ENCODE data around the gene ATE1.
"Not testable (repeated sequence)": the region's sequence is repeated elsewhere in the genome, so short reads cannot be mapped to it uniquely, and the experiment has no call there.

ATE1 gene

DNA sequence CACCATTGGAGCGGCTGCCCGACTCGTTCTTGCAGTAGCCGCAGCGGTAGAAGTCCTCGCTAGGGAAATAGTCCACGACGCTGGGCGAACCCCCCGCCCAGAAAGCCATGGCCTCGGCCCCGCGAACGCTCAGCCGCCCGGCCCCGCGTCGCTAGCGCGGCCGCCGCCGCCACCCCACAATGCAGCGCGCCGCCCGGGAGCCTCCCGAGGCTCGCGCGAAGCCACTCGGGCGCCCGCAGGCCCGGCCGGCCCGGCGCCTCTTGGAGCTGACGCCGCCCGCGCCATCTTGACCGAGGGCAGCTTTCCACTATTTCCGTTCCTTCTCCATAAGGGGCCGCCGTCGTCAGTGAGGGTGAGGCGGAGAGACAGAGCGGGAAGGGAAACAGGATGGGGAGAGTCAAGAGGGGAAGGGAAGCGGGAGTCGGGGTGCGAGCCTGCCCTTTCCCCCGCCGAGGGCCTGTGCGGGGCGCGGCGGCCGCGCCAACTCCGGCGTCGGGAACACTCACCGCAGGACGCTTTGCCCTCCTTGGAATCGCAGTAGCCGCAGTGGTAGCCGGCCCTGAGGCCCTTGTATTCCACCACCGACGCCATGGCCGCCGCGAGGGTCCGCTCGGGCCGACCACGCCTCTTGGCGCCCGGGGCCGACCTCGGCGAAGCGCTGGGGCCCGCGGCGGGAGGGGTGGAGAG, at the start of gene ATE1:
Gene ATE1, minus strand, starts transcription at position 191 of the 687 bp plus-strand sequence. Its CDS starts 82 bp downstream, at position 109.
- Histone ChIP-seq H3K9me3 (no peaks in the 10 kb centered on the region), H3K27ac (peak within 1 kb of the TSS; percentile 90), H3K4me3 (ENCODE audit: low read depth in 1 of 2, low read length in 1 of 2) (peak within 1 kb of the TSS; percentile 98), H3K4me1 (ENCODE audit: control insufficient read depth in 1 of 2, insufficient read depth in 1 of 2, low read depth in 1 of 2, low read length in 1 of 2) (peaks cover 27 to 28% of the 10 kb centered on the region in 2 experiments), H3K36me3 (peaks cover 2% of the 10 kb centered on the region), H3K27me3 (no peaks in the 10 kb centered on the region)
- TF ChIP-seq, protein P1, sequence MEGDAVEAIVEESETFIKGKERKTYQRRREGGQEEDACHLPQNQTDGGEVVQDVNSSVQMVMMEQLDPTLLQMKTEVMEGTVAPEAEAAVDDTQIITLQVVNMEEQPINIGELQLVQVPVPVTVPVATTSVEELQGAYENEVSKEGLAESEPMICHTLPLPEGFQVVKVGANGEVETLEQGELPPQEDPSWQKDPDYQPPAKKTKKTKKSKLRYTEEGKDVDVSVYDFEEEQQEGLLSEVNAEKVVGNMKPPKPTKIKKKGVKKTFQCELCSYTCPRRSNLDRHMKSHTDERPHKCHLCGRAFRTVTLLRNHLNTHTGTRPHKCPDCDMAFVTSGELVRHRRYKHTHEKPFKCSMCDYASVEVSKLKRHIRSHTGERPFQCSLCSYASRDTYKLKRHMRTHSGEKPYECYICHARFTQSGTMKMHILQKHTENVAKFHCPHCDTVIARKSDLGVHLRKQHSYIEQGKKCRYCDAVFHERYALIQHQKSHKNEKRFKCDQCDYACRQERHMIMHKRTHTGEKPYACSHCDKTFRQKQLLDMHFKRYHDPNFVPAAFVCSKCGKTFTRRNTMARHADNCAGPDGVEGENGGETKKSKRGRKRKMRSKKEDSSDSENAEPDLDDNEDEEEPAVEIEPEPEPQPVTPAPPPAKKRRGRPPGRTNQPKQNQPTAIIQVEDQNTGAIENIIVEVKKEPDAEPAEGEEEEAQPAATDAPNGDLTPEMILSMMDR (IDR thresholded peaks at IDR 0.05), result peak; percentile 24

DNA sequence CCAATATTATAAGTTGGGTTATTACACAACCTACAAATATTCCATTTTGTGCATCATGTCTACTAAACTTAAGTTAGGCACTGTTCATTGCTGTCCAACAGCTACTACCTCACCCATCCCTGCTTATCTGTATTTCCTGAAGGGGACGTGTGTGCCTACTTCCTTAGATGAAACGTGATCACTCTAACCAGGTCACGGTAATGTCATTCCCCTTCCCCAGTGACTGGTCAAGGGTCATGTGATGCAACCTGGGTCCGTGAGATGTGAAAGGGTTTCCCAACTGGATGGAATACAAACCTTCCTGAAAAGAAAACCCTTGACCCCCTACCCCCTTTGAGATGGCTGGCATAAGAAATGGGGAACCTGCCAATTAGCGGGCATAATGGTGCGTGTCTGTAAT, 48.8 kb upstream of the ATE1 start:
- peaks cover 2% of the 10 kb centered on the region for H3K36me3 ChIP-seq

DNA sequence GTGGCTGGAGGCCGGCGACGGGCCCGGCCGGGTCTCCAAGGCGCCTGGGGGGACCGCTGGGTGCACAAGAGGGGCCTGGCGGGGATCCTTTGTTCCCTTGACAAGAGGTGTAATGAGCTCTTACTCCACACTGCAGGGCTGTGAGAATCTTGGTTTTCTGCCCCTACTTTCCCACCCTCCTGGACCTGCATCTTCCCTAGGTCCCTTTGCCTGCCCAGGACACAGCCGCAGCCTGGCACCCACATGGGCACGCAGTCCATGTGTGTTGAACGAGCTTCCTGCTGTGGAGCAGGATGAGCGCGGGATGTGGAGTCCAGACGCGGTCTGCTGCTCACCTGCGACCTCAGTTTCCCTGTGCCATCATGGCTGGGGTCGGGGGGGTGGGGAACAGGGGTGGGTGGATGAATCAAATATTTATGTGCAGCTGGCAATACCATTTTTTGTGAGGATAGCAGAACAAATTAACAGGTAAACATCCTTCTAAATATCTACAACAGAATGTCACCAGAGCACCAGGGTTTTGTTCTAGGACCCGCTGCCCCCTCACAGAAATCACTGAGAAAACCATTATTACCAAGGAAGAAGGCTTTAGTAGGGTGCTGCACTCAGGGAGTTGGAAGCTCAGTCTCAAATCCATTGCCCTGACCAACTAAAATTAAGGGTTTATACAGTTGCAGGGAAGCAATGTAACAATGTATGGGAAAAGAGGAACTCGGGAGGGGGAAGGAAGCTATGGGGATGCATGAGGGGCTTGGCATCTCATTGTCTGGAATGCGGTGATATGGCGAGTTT, 47.7 kb upstream of the ATE1 start:
- no peaks in the 10 kb centered on the region for H3K27me3 ChIP-seq
- peak overlapping the region; percentile 85 for H3K27ac ChIP-seq
- H3K4me3 ChIP-seq (ENCODE audit: low read depth in 1 of 2, low read length in 1 of 2), result peak overlapping the region; percentile 73 to 79
- peaks cover 6% of the 10 kb centered on the region for H3K36me3 ChIP-seq
- TF ChIP-seq, protein P1 (IDR thresholded peaks at IDR 0.05), result peak; percentile 18
- no peaks in the 10 kb centered on the region for H3K9me3 ChIP-seq
- H3K4me1 ChIP-seq (ENCODE audit: control insufficient read depth in 1 of 2, insufficient read depth in 1 of 2, low read depth in 1 of 2, low read length in 1 of 2), result peaks cover 16 to 20% of the 10 kb centered on the region in 2 experiments

More for the DNA sequence above, 48.8 kb upstream of the ATE1 start:
- Histone ChIP-seq H3K27me3 (peaks cover under 1% of the 10 kb centered on the region), H3K27ac (no peak overlapping the region), H3K4me3 (ENCODE audit: low read depth in 1 of 2, low read length in 1 of 2) (no peak overlapping the region), H3K4me1 (ENCODE audit: control insufficient read depth in 1 of 2, insufficient read depth in 1 of 2, low read depth in 1 of 2, low read length in 1 of 2) (peaks cover 16 to 20% of the 10 kb centered on the region in 2 experiments), H3K9me3 (no peaks in the 10 kb centered on the region)
- TF ChIP-seq, protein P1 (IDR thresholded peaks at IDR 0.05), result no peak

DNA sequence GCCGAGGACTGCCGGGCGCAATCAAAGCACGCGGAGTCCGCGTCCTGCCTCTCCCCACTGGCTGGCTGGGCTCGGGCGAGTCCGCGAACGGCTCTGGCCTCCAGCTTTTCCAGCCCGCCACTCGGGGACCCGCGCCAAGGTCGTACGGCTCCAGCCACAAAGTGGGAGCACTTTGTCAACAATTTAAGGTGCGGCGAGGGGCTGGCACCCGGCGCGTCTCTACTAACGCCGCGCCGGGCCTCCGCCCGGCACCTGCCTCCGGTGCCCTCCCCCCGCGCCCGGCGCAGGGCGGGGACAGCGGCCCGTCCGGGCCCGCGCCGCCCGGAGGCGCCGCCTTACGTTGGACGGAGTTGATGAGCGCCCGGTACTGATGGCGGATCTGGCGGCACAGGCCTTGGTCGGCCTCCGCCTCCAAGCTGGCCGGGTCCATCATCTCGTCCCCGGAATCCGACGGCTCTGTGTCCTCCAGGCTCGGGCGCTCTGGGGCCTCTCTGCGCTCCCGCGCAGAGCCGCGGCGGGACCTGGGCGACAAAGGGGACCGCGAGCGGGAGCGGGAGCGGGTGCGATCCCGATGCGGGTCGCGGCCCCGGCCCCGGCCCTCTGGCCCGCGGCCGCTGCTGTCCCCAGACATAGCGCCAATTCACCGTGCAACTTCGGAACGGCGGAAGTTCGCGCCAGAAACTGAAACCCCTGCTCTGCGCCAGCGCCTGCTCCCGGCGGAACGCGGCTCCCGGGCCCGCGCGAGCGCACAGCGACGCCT, 46.9 kb upstream of the ATE1 start, which contains the start of gene NSMCE4A:
Gene NSMCE4A, minus strand, starts transcription at position 683 of the 760 bp plus-strand sequence. Its CDS starts 52 bp downstream, at position 631.
- TF ChIP-seq, protein P1 (IDR thresholded peaks at IDR 0.05), result no peak
- Histone ChIP-seq H3K36me3 (peaks cover 12% of the 10 kb centered on the region), H3K9me3 (no peaks in the 10 kb centered on the region), H3K4me1 (ENCODE audit: control insufficient read depth in 1 of 2, insufficient read depth in 1 of 2, low read depth in 1 of 2, low read length in 1 of 2) (peaks cover 16 to 20% of the 10 kb centered on the region in 2 experiments), H3K27me3 (no peaks in the 10 kb centered on the region), H3K27ac (peak within 1 kb of the TSS; percentile 85), H3K4me3 (ENCODE audit: low read depth in 1 of 2, low read length in 1 of 2) (peak within 1 kb of the TSS; percentile 73 to 79)

DNA sequence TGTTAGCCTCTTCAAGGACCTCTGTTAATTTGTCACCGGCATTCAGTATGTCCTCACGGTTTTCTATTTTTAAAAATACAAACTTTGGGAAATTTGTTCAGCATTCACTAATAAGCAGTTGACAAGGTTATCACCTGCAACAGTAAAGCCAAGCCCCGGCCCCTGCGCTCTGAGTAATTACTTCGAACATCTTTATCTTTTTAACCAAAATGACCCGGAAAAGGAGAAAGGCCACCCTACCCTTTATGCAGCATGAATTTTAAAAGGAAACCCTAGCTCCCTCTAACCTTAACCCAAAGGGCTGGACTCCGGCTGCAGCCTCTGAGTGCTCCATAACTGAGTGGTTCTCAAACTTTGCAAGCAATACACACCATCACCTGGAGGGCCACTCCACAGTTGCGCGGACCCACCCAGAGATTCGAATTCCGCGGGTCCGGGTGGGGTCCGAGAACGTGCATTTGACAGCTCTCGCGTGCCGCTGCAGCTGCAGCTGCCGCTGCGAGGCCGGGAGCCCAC, 46.2 kb upstream of the ATE1 start:
- Histone ChIP-seq H3K9me3 (no peaks in the 10 kb centered on the region), H3K27me3 (no peaks in the 10 kb centered on the region), H3K36me3 (peaks cover 16% of the 10 kb centered on the region), H3K27ac (peak overlapping the region; percentile 85), H3K4me3 (ENCODE audit: low read depth in 1 of 2, low read length in 1 of 2) (peak overlapping the region; percentile 73 to 79), H3K4me1 (ENCODE audit: control insufficient read depth in 1 of 2, insufficient read depth in 1 of 2, low read depth in 1 of 2, low read length in 1 of 2) (peaks cover 16 to 20% of the 10 kb centered on the region in 2 experiments)
- TF ChIP-seq, protein P1 (IDR thresholded peaks at IDR 0.05), result no peak

DNA sequence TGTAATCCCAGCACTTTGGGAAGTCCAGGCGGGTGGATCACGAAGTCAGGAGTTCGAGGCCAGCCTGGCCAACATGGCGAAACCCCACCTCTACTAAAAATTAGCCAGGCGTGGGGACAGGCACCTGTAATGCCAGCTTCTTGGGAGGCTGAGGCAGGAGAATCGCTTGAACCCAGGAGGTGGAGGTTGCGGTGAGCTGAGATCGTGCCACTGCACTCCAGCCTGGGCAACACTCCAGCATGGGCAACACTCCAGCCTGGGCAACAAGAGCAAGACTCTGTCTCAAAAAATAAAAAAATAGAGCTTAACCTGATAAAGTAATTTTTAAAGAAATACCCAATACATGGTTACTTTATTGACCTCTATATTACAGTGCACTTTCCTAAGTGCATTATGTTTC, 41.3 kb upstream of the ATE1 start:
- not testable (repeated sequence) for H3K9me3 ChIP-seq; H3K4me1 ChIP-seq (ENCODE audit: control insufficient read depth in 1 of 2, insufficient read depth in 1 of 2, low read depth in 1 of 2, low read length in 1 of 2); H3K27me3 ChIP-seq; H3K27ac ChIP-seq; H3K4me3 ChIP-seq (ENCODE audit: low read depth in 1 of 2, low read length in 1 of 2)
- H3K36me3 ChIP-seq, result peaks cover 54% of the 10 kb centered on the region
